Superior temporal gyrus (tissue), 1 donor: ENCODE results near the gene PLEKHH1.

Experiments used
- DNase-seq: peaks from one replicate; pipeline ENCODE4 v3.0.0-alpha.2; 2016; ENCODE audit errors: extremely low spot score

PLEKHH1 gene

GRCh38 chr14:67532998-67533753, at the start of gene PLEKHH1:
TSS of gene PLEKHH1 (plus strand) at chr14:67533290. CDS start at chr14:67541868, 8,578 bp downstream.
- peak; percentile 94 for DNase-seq

- DNase-seq = no peak
These were observed 49.4 kb upstream of the PLEKHH1 start for GRCh38 chr14:67483579-67484285.

GRCh38 chr14:67485501-67486095, 47.5 kb upstream of the PLEKHH1 start:
- DNase-seq = no peak

- no peak for DNase-seq
These were observed 46.2 kb upstream of the PLEKHH1 start for GRCh38 chr14:67486890-67487289.

GRCh38 chr14:67487332-67487731, 45.8 kb upstream of the PLEKHH1 start:
- DNase-seq = no peak

- DNase-seq = no peak
These were observed 44.9 kb upstream of the PLEKHH1 start, which contains the start of gene TMEM229B for GRCh38 chr14:67487937-67488893. TSS of gene TMEM229B (minus strand) at chr14:67488721. CDS start at chr14:67473923, 14,798 bp downstream.

- no peak for DNase-seq
These were observed 42.9 kb upstream of the PLEKHH1 start for GRCh38 chr14:67490196-67490595.

- DNase-seq = no peak
These were observed 41.8 kb upstream of the PLEKHH1 start for GRCh38 chr14:67491285-67491684.

- no peak for DNase-seq
These were observed 41.2 kb upstream of the PLEKHH1 start for GRCh38 chr14:67491741-67492507.

- DNase-seq = no peak
These were observed 40.6 kb upstream of the PLEKHH1 start for GRCh38 chr14:67492538-67492937.

- no peak for DNase-seq
These were observed 39.9 kb upstream of the PLEKHH1 start for GRCh38 chr14:67493092-67493717.

- no peak for DNase-seq
These were observed 37.3 kb upstream of the PLEKHH1 start for GRCh38 chr14:67495827-67496226.

GRCh38 chr14:67497216-67497615, 35.9 kb upstream of the PLEKHH1 start:
- no peak for DNase-seq

GRCh38 chr14:67497716-67498115, 35.4 kb upstream of the PLEKHH1 start:
- DNase-seq = no peak

GRCh38 chr14:67500981-67501380, 32.1 kb upstream of the PLEKHH1 start:
- no peak for DNase-seq

GRCh38 chr14:67501670-67502069, 31.4 kb upstream of the PLEKHH1 start:
- DNase-seq = no peak

- no peak for DNase-seq
These were observed 30.2 kb upstream of the PLEKHH1 start for GRCh38 chr14:67502867-67503266.

- no peak for DNase-seq
These were observed 29.8 kb upstream of the PLEKHH1 start for GRCh38 chr14:67503331-67503730.

- no peak for DNase-seq
These were observed 27.8 kb upstream of the PLEKHH1 start for GRCh38 chr14:67505254-67505653.

- no peak for DNase-seq
These were observed 24.1 kb upstream of the PLEKHH1 start for GRCh38 chr14:67508956-67509355.
